ENCODE data around the gene PDE6A.

Gene PDE6A

DNA sequence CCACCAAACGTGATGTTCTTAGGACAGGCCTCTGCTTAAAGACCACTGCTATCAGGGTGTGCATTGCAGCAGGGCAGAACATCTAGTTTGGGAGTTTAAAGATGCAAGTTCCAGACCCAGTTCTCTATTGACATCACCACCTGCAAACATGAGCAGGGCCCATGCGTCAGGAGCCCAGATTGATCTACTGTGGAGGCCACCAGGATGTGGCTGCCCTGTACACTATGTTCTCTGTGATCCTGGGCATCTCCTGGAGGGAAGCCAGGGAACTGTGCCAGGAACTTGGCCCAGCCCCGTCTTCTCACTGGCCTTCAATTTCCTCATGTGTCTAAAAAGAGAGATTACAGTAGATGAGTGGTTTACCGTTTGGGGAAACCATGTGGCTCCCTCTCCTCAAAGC lies 87.1 kb downstream of the PDE6A start:
- no peak for DNase-seq

DNA sequence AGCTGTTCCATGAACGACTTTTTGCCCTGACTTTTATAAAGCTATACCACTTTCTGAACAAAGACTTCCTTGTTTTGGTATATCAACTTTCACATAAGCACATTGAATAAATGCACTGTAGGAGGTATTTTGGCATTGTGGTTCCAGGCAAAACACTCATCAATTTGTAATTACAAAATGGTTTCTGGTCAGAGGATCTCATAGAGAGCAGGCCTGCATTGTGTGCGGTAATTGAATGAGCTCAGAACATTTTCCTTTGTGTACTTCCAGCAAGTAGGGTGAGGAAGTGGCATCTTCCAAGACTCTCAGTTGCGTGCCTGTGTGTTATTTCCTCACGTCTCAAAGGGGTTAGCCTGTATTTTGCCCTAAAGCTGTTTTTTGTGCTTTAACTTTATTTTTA lies 89.2 kb downstream of the PDE6A start:
- DNase-seq, result no peak

DNA sequence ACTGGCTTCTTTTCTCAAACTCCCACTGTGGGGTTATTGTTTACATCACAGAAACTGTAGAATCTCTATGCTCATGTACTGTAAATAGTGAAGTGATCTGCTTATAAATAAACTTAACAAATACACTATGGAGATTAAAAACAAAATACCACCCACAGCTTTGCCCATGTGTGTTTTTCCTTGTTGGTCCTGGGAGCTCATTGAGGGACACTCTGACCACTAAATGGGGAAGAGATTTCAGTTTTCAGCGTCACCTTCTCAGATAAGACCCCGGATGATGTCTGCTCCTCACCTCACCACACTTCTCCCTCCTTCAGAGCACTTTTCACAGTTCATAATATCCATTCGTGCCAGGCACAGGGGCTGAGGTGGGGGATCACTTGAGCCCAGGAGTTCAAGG lies 89.7 kb downstream of the PDE6A start:
- no peak for DNase-seq

DNA sequence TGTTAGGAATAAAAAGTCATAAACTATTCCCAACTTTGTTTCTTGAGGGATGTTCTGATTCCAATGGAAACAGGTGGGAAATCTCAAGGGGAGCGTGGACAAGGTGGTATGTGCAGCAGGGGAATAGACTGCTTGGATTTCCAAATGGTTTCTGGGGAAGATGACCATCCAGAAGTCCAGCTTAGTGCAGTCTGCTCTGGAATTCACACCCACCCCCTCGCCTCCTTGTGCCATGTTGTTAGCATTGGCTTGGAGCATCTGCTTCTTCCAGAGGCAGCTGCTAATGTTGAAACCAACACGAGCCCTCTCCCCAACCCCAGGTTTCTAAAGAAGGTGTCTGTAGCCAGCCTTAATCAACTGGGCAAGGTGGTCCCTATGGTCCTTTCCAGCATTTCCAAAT lies 90.9 kb downstream of the PDE6A start:
- DNase-seq, result no peak

DNA sequence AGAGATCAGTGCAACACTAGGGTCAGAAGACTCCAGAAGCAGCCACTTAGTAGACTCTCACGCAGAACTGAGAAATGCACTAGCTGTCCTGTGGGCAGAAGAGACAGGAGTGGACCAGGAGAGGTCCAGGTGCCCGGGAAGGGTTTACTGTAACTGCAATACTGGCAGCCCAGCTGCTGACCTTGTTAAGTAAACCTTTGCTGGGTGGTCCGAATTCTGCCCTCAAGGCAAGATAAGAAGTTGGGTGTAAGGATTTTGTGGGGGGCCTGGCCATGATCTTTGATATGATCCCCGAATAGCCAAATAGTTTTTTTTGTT lies 91.3 kb downstream of the PDE6A start:
- no peak for DNase-seq

DNA sequence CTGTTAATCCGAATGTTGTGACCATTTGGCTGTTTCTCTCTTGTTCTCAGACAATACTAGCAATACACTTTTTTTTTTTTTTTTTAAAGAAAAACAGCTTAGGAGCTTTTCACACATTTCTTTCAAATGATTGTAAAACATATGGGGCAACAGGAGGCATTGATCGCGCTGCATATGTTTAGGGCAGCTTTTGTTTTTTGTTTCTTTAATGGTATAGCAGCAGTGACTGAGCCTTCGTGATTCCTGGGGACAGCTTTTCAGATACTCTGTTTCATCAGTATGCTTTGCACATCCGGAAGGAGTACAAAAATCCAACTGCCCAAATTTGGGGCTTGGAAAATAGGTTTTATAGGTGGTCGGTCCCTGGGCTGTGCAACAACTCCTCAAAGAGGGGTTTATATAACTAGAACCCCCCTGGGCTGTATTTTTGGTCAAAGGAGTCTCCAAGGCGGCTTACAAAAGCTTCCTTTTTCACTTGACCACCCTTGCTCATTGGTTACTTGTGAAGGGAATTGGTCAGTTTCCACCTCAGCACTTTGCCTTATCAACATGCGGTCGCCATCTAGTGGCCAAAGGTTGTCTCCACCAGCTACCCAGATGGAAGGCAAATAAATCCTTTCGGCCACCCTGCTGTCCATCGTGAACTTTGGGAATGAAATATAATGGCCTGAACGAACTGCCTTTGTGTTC lies 91.8 kb downstream of the PDE6A start:
- no peak for DNase-seq

DNA sequence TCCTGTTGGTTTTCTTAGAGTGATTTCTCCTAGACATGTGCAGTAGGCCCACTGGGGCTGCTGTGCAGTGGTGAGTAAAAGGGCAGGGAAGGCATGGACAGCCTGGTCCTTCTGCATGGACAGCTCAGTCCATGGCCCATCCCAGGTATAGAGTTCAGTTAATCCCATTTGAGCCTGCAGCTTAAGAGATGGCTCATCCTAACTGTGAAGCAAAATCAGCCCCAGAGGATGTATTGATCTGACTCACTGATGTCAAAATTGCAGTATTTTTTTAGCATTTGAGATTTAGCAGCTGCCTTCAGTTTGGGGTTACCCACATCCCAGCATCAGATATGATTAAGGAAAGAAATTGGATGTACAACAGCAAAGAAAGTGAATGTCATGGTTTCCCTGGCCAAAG lies 93.4 kb downstream of the PDE6A start:
- no peak for DNase-seq

DNA sequence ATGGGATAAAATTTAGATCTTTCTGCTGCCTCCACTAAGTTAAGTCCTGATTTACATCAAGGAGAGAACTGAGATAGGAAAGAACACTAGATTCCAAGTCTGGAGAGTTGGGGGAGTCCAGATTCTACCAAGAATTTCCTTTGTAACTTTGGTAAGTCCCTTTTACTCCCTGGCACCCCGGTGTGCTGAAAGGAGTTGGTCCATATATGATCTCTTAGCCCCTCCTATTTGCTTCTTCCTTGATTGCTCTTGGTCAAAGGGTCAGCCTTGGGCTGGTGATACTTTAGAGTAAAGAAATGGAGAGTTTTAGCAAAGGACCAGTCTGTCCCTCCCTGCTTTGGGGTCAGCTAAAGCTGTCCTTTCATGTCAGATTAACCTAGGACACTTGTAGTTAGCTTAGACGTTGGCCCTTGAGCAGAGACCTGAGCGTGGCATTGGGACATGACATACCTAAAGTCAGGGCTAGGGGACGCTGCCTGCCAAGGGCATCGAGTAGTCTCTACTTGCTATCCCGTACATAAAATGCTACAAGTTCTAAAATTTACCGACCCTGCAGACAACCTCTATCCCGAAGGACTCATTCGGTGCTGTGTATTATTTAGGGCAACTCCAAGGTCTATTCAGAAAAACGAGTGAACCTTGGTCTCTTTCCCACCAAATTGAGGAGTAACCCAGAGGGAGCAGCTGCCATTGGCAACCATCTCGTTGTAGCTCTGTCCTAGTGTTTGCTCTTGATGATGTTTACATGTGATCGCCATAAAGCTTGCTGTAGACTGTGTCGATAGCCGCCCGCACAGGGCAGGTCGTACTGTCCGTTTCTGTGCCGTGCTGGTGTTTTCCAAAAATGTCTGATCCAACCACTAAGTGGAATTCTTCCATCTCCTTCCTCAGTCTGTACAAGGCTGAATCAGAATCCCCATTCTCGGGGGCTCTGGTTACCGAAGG lies 94.4 kb downstream of the PDE6A start:
- DNase-seq, result no peak

DNA sequence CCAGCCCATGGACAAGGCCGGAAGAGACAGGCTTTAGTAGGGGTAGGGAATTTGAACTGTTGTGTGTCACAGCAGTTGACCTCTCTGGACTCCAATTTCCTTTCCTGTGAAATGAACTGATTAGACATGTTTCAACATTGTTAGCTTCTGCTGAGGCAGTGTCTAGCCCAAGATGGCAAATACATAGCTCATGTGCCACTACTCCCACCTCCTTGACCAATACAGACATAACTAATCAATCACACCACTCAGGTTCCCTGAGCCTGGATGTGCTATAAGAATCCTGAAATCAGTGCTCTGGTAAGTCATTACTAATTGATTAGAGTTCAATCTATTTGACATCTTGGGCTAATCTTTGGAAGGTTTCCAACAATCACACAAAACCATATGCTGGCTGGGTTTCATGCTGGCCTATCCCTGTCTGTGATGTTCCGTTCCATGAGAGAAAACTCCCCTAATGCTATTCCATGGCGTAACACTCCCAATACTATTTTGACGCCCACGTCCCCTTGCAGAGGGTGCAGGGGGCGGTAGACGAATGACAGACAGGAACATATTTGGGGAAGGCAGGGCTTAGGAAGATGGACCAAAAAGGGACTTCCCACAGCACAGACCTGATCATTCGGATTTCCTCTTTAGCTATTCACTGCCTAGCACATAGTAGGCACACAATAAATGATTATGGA lies 95.2 kb downstream of the PDE6A start:
- no peak for DNase-seq

DNA sequence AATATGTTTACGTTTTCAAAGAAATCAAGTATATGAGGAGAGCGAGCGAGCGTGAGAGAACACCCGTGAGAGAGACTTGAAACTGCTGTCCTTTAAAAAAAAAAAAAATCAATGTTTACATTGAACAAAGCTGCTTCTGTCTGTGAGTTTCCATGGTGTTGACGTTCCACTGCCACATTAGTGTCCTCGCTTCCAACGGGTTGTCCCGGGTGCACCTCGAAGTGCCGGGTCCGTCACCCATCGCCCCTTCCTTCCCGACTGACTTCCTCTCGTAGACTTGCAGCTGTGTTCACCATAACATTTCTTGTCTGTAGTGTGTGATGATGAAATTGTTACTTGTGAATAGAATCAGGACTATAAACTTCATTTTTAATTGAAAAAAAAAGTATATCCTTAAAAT lies 97.0 kb downstream of the PDE6A start:
- DNase-seq, result no peak

DNA sequence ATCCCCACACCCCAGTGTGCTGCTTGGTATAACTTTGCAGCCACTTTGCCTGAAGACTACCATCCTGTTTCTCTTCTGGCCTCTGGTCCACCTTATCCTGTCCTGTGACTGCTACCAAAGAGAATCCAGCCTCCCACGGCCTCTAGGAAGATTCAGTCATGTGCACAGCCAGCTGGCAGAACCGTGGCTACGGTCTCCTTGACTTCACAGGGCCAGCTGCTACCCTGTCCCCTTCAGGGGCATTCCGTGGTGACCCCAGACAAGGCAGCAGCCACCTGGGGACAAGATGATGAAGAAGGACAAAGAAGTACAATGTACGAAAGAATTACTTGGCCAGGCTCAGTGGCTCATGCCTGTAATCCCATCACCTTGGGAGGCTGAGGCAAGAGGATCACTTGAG lies 98.6 kb downstream of the PDE6A start:
- no peak for DNase-seq

DNA sequence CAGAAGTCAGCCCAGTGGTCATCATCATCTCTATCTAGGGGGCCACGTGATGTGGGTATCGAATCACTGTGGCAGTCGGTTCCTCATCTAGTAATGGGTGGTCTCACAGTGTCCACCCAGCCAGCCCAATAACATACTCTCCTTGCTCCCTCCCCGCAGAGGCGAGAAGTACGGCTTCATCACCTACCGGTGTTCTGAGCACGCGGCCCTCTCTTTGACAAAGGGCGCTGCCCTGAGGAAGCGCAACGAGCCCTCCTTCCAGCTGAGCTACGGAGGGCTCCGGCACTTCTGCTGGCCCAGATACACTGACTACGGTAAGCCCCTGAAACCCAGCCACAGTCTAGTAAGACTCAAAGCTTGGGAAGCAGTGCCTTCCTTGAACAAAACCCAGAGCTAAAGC lies 99.0 kb downstream of the PDE6A start:
- no peak for DNase-seq

DNA sequence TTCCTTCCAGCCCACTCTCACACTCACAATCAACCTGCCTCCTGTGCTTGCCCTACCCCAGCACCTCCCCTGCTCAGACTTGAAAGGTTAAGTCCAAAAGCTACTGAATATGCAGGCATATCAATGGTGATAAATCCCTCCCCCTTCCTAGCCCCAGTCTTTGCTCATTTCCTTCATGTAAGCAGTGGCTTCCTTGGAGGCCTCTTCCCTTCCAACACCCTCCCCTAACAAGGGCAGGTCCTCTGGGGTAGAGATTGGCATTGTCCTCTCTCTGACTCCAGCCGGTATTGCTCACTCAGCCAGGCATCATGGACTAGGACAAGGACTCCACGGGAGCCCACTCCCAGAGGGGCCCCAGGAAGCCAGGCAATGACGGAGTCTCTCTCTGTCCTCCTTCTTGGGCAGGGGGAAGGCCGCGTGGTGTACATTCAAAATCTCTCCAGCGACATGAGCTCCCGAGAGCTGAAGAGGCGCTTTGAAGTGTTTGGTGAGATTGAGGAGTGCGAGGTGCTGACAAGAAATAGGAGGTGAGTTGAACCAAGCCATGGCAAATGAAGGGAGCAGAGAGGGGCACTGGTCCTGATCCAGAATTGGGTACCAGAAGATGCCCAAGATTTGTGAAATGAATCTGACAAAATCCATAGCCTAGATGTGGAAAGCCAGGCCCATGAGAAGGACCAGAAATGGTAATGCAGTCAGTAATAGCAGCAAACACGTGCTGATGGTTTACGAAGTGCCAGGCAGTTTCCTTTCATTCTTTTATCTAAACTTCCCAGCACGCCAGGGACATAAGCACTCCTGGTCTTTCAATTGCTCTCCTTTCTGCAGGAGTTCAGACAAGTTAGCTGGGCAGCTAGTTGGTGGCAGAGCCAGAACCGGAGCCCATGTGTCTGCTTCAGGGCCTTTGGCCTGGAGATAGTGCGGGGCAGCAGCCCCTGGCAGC lies 102.5 kb downstream of the PDE6A start:
- DNase-seq, result no peak

DNA sequence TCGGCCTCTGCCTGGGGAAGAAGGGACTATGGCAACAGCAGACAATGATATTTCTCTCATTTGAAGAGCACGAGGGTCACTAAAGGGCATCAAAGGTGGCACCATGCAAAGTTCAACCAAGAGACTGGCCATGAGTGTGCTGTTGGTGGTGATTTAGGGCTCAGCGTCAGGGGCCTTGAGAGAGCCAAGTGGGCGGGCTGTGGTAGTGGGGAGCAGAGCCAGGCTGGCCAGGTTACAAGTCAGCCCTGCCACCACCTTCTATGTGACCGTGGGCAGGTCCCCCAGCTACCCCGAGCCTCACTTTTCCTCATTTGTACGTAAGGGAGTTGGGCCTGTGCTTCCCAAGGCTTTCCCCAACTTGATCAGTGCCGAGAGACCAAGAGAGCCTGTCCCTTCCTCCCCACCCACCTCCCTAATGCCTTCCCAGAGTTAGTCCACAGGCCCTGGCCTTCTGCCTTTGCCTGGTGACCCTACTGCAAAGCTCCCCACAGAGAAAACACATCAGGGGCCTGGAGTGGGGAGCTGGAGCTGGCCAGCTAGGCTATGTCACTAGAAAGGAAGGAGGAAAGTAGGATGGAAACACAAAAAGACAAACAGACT lies 104.3 kb downstream of the PDE6A start:
- DNase-seq, result no peak

DNA sequence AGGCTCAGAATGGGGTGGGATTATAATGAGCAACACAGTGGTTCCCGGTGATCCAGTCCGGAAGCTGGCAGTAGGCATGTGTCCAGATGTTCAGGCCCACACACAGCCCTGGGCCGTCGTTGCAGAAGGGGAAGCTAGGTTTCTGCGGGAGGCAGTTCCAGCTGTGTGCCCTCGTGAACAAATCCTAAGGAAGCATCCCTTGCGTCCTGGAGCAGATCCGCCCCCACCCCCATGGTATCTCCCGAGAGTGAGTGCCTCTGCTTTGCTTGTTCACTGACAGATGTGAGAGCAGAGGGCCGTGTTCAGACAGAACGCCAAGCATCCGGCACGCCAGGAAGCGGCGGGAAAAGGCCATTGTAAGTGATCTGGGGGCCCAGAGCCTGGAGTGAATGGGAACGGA lies 104.8 kb downstream of the PDE6A start:
- DNase-seq, result no peak

DNA sequence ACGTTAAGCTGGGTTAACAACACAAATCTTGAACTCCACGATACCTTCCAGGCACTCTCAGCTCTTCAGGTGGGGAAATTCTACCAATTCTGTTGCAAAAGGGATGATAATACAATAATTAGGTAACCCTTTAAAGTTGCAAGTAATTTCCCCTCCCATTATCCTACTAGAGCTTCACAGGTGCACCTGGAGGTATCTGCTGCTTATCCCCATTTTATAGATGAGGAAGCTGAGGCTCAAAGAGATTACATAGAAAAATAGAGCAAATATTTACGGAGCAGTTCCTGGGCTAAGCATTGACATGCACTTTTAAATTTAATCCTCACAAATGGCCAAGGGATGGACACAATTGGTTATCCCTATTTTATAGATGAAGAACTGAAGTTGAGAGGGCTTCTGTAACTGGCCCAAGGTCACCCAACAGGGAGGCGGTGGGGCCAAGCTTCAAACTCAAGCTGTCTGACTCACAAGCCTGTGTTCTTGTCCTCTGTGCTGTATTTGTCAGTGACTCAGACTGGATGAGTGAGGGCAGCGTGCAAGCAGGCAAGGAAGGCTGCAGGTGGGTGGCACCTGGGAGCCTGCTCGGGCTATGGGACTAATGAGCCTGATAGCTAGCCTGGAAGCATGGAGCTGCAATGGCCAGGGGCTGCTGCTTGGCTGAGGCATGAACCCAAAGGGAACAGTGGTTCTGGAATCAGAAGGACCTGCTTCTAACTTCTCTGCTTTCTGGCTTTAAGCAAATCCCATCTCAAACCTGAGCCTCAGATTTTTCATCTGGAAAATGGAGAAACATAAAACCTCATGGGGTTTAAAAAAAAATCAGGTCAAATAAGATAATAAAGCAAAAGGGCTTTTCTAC lies 105.5 kb downstream of the PDE6A start:
- no peak for DNase-seq

DNA sequence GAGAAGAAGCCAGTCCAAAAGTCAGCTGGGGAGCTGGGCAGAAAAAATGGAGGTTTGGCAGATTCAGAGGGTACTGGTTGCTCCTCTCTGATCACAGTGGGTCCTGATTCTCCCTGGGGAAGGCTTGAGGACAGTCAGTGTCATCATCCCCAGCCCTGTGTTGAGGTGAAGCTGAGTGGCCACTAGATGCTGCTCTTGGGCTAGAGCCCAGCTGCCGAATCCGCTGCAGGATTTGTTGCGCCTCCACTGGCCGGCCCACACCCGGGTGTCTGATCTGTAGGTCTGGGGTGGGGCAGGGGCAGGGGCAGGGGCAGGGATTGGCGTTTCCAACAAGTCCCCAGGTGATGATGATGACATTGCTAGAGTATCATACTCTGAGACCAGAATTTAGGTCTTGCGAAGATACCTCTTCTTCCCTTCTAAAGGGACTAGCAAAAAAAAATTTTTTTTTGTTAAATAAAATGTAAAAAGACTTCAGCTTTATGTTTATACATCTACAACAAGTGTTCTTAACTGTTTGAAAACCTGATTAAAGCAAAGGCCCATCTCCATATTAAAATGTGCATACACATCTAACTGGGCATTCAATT lies 106.8 kb downstream of the PDE6A start:
- DNase-seq, result no peak

DNA sequence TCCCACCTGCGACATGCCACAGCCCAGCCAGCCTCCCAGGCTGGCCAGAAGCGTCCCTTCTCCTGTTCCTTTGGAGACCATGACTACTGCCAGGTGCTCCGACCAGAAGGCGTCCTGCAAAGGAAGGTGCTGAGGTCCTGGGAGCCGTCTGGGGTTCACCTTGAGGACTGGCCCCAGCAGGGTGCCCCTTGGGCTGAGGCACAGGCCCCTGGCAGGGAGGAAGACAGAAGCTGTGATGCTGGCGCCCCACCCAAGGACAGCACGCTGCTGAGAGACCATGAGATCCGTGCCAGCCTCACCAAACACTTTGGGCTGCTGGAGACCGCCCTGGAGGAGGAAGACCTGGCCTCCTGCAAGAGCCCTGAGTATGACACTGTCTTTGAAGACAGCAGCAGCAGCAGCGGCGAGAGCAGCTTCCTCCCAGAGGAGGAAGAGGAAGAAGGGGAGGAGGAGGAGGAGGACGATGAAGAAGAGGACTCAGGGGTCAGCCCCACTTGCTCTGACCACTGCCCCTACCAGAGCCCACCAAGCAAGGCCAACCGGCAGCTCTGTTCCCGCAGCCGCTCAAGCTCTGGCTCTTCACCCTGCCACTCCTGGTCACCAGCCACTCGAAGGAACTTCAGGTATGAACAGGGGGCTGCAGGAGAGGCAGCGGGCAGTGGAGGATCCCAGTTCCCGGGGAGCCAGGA lies 108.0 kb downstream of the PDE6A start:
- DNase-seq, result no peak

DNA sequence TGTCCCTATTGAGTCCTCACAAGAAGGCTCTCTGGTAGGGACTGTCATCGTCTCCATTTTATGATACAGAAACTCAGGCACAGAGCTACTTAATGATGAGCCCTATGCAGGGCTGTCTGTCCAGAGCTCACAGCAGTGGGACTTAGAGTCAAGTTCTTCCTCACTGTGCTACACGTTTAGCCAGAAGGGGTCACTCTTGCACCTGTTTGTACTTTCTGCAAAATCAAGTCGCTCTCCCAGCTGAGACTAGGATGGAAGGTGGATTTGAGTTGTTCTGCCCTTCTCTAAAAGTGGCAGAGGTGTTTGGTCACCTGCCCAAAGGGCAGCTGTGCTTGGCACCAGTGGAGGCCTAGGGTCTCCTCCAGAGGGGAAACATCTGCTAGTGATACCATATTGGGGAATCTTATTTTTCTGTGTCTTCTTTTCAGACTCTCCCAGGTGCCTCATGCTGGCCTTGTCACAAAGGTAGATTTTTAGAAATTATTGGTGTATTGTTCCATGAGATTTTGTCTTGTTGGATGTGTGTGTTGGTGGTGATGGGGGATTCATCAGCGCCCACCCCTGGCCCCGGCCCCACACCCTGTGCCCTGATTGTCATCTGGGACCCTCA lies 110.2 kb downstream of the PDE6A start:
- DNase-seq, result no peak

All from activated CD4-positive, alpha-beta T cell treated with anti-CD3 and anti-CD28 coated beads for 1 hour (primary cell).